ENCODE data around the gene EED.

The EED gene

DNA sequence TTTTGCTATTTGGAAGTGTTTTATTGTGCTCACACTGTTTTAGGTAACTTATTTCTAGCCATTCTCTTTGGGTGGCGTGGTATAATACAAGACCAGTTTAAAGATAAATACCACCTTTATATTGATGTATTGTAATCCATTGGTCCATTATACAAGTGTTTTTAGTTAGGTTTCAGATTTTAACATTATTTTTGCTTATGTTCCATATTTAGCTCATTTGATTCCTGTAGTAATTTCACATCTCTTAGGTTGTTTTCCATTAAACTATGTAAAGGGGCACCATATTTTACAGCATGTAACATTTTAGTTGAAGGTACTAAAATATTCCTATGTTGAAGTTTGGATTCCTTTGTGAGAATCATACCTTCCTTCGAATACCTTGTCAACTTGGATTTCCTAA is 20.1 kb downstream of the EED start:
- H3K27me3 ChIP-seq, result no peaks in the 10 kb centered on the region
- no peaks in the 10 kb centered on the region for H3K9me3 ChIP-seq
- no peak overlapping the region for H3K27ac ChIP-seq
- H3K4me1 ChIP-seq (ENCODE audit: control insufficient read depth in 1 of 2, insufficient read depth in 1 of 2, low read depth in 1 of 2, low read length in 1 of 2), result no peaks in the 10 kb centered on the region
- H3K36me3 ChIP-seq, result peaks cover 36% of the 10 kb centered on the region
- H3K4me3 ChIP-seq (ENCODE audit: low read depth in 1 of 2, low read length in 1 of 2), result no peak overlapping the region
- TF ChIP-seq, protein P1, sequence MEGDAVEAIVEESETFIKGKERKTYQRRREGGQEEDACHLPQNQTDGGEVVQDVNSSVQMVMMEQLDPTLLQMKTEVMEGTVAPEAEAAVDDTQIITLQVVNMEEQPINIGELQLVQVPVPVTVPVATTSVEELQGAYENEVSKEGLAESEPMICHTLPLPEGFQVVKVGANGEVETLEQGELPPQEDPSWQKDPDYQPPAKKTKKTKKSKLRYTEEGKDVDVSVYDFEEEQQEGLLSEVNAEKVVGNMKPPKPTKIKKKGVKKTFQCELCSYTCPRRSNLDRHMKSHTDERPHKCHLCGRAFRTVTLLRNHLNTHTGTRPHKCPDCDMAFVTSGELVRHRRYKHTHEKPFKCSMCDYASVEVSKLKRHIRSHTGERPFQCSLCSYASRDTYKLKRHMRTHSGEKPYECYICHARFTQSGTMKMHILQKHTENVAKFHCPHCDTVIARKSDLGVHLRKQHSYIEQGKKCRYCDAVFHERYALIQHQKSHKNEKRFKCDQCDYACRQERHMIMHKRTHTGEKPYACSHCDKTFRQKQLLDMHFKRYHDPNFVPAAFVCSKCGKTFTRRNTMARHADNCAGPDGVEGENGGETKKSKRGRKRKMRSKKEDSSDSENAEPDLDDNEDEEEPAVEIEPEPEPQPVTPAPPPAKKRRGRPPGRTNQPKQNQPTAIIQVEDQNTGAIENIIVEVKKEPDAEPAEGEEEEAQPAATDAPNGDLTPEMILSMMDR (IDR thresholded peaks at IDR 0.05), result no peak

DNA sequence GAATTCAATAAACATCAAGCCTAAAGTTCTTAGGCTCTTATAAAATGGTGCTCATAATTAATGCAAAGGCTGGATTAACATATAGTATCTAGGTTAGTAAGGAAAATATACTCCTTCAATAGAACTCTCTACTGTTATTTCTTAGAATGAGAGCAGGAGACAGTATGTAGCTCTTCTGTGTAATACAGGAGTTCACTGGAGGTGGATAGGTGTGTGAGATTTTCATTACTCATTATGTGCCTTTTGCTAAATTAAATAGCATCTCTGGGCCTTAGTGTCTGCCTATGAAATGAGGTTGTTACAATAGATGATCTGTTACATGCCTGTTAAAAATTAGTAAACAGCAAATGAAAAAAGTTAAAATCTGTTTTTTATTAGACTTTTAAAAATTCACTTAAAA is 20.6 kb downstream of the EED start:
- Histone ChIP-seq H3K4me1 (ENCODE audit: control insufficient read depth in 1 of 2, insufficient read depth in 1 of 2, low read depth in 1 of 2, low read length in 1 of 2) (no peaks in the 10 kb centered on the region), H3K27ac (no peak overlapping the region), H3K4me3 (ENCODE audit: low read depth in 1 of 2, low read length in 1 of 2) (no peak overlapping the region), H3K9me3 (no peaks in the 10 kb centered on the region), H3K27me3 (no peaks in the 10 kb centered on the region), H3K36me3 (peaks cover 30% of the 10 kb centered on the region)
- TF ChIP-seq, protein P1 (IDR thresholded peaks at IDR 0.05), result no peak

DNA sequence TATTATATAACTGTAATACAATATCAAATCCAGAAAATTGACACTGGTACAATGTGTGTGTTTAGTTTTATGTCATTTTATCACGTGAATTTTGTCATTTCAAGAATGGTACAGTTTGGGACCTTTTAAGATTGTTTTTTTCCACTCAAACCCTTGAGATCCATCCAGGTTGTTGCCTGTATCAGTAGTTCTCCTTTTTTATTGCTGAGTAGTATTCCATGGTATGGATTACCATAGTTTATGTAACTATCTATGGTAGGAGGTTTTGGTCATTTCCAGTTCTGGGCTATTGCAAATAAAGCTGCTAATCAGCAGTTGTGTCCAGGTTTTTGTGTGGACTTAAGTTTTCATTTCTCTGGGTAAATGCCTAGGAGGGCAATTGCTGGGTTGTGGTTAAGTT is 25.1 kb downstream of the EED start:
- Histone ChIP-seq H3K36me3 (peaks cover 12% of the 10 kb centered on the region), H3K4me1 (ENCODE audit: control insufficient read depth in 1 of 2, insufficient read depth in 1 of 2, low read depth in 1 of 2, low read length in 1 of 2) (no peaks in the 10 kb centered on the region), H3K4me3 (ENCODE audit: low read depth in 1 of 2, low read length in 1 of 2) (no peak overlapping the region), H3K27me3 (no peaks in the 10 kb centered on the region), H3K9me3 (no peaks in the 10 kb centered on the region), H3K27ac (no peak overlapping the region)
- TF ChIP-seq, protein P1 (IDR thresholded peaks at IDR 0.05), result no peak

DNA sequence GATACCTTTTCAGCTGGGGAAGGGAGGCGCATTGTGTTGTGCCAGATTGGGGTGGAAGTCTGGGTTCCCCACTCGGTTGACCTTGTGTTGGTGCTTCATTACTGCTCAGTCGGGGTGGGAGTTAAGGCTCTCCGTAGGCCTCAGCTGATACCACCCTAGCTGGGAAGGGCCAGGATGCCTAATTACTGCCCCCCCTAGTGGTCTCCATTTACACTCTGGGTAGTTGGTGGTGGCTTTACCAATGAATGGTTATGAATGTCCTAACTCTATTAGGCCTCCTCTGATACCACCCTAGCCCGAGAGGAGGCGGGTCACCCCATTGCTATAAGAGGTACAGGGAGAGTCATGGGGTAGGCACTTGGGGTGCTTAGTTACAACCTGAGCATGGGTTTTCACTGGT is 29.9 kb downstream of the EED start:
- TF ChIP-seq, protein P1 (IDR thresholded peaks at IDR 0.05), result no peak
- peaks cover 14% of the 10 kb centered on the region for H3K36me3 ChIP-seq
- no peak overlapping the region for H3K4me3 ChIP-seq (ENCODE audit: low read depth in 1 of 2, low read length in 1 of 2)

DNA sequence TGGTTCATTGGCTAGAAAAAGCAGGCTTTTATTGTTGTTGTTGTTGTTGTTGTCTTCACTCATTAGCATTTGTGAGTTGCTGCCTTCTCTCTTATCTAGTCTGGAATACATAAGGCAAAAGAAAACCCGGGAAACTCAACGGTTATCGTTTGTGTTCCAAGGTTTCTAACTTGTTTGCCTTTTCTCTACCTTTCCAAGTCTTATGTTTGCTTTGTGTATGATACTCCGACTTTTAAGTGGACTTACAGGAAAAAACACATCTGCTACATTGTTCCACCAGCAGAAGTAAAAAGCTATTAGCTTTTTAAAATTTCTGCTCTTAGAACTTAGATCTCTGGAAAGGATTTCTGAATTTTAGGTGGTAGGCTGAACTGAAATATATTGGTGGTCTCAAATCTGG is 30.4 kb downstream of the EED start:
- Histone ChIP-seq H3K36me3 (peaks cover 14% of the 10 kb centered on the region), H3K4me1 (ENCODE audit: control insufficient read depth in 1 of 2, insufficient read depth in 1 of 2, low read depth in 1 of 2, low read length in 1 of 2) (peaks cover 9 to 10% of the 10 kb centered on the region in 2 experiments), H3K27me3 (no peaks in the 10 kb centered on the region), H3K4me3 (ENCODE audit: low read depth in 1 of 2, low read length in 1 of 2) (no peak overlapping the region), H3K9me3 (no peaks in the 10 kb centered on the region), H3K27ac (no peak overlapping the region)
- TF ChIP-seq, protein P1 (IDR thresholded peaks at IDR 0.05), result no peak

More for the DNA sequence above, 29.9 kb downstream of the EED start:
- Histone ChIP-seq H3K27me3 (no peaks in the 10 kb centered on the region), H3K27ac (no peak overlapping the region), H3K4me1 (ENCODE audit: control insufficient read depth in 1 of 2, insufficient read depth in 1 of 2, low read depth in 1 of 2, low read length in 1 of 2) (peaks cover 4 to 5% of the 10 kb centered on the region in 2 experiments), H3K9me3 (no peaks in the 10 kb centered on the region)
